Stimulated activated CD8-positive, alpha-beta memory T cell treated with anti-CD3 and anti-CD28 coated beads, Interleukin-7, amount 100 ng/mL, for 1 hour (primary cell): Measurements from ENCODE around the gene PTPRD.

Experiments used
- DNase-seq, 2 donors: peaks; one replicate each; pipeline ENCODE4 v3.0.0-alpha.2; 2020; ENCODE audit warnings: low read depth in 2 of 2

PTPRD gene

GRCh38 chr9:9753266-9753665, 859.5 kb downstream of the PTPRD start:
- DNase-seq = no peak

- no peak for DNase-seq
Observed at GRCh38 chr9:9752722-9753121, 860.1 kb downstream of the PTPRD start.

GRCh38 chr9:9751996-9752395, 860.8 kb downstream of the PTPRD start:
- DNase-seq = no peak

- DNase-seq = no peak
Observed at GRCh38 chr9:9750719-9751118, 862.1 kb downstream of the PTPRD start.

GRCh38 chr9:9749591-9749990, 863.2 kb downstream of the PTPRD start:
- DNase-seq = no peak

GRCh38 chr9:9747787-9748186, 865.0 kb downstream of the PTPRD start:
- DNase-seq = no peak

GRCh38 chr9:9746826-9747225, 866.0 kb downstream of the PTPRD start:
- DNase-seq = no peak

GRCh38 chr9:9743822-9744221, 869.0 kb downstream of the PTPRD start:
- no peak for DNase-seq

- no peak for DNase-seq
Observed at GRCh38 chr9:9730174-9730573, 882.6 kb downstream of the PTPRD start.

- no peak for DNase-seq
Observed at GRCh38 chr9:9729082-9729481, 883.7 kb downstream of the PTPRD start.

- DNase-seq = no peak
Observed at GRCh38 chr9:9719373-9720112, 893.3 kb downstream of the PTPRD start.

- no peak for DNase-seq
Observed at GRCh38 chr9:9718691-9719090, 894.1 kb downstream of the PTPRD start.

GRCh38 chr9:9679433-9679832, 933.4 kb downstream of the PTPRD start:
- DNase-seq = no peak

- no peak for DNase-seq
Observed at GRCh38 chr9:9674461-9674860, 938.3 kb downstream of the PTPRD start.

GRCh38 chr9:9670454-9670853, 942.3 kb downstream of the PTPRD start:
- DNase-seq = no peak

- DNase-seq = no peak
Observed at GRCh38 chr9:9645006-9645405, 967.8 kb downstream of the PTPRD start.

- no peak for DNase-seq
Observed at GRCh38 chr9:9631284-9631683, 981.5 kb downstream of the PTPRD start.

- no peak for DNase-seq
Observed at GRCh38 chr9:9625248-9625647, 987.6 kb downstream of the PTPRD start.

- no peak for DNase-seq
Observed at GRCh38 chr9:9623506-9623905, 989.3 kb downstream of the PTPRD start.

- DNase-seq = no peak
Observed at GRCh38 chr9:9621355-9621940, 991.4 kb downstream of the PTPRD start.

- no peak for DNase-seq
Observed at GRCh38 chr9:9620736-9621135, 992.1 kb downstream of the PTPRD start.

- DNase-seq = no peak
Observed at GRCh38 chr9:9615086-9615485, 997.7 kb downstream of the PTPRD start.

- no peak for DNase-seq
Observed at GRCh38 chr9:9614607-9615006, 998.2 kb downstream of the PTPRD start.

GRCh38 chr9:9612755-9613154, 1000.0 kb downstream of the PTPRD start:
- DNase-seq = no peak
